Upper lobe of left lung (tissue), 4 donors: ENCODE results near the gene GOLGA6L22.
"Not testable (repeated sequence)": the region's sequence is repeated elsewhere in the genome, so short reads cannot be mapped to it uniquely, and the experiment has no call there.

Source experiments
- EP300 ChIP-seq, 4 donors: sonication (generic); formaldehyde crosslinking; IDR thresholded peaks; one replicate each; pipeline ENCODE4 v1.5.1; 2017; ENCODE audit warnings: antibody characterized with exemption in 4 of 4, control low read depth in 2 of 4
- POLR2A ChIP-seq, 4 donors: fragments of 450-650 bp; IDR thresholded peaks; one replicate each; pipeline ENCODE4 v1.5.1; 2016 to 2017; ENCODE audit warnings: antibody characterized with exemption in 4 of 4, mild to moderate bottlenecking in 2 of 4
- POLR2AphosphoS5 ChIP-seq, 2 donors: sonication (generic); formaldehyde crosslinking; IDR thresholded peaks; one replicate each; pipeline ENCODE4 v1.5.1; 2017; ENCODE audit warnings: antibody characterized with exemption in 2 of 2
- TF ChIP-seq, protein P1 (sequence below), 6 experiments: fragments of 450-650 bp in 4 of 6; fragments of 200-600 bp in 2 of 6; sonication (generic) in 2 of 6; IDR thresholded peaks; one replicate each; pipeline ENCODE4 v1.5.1; 2016 to 2019; ENCODE audit warnings: antibody characterized with exemption in 6 of 6

DNA sequence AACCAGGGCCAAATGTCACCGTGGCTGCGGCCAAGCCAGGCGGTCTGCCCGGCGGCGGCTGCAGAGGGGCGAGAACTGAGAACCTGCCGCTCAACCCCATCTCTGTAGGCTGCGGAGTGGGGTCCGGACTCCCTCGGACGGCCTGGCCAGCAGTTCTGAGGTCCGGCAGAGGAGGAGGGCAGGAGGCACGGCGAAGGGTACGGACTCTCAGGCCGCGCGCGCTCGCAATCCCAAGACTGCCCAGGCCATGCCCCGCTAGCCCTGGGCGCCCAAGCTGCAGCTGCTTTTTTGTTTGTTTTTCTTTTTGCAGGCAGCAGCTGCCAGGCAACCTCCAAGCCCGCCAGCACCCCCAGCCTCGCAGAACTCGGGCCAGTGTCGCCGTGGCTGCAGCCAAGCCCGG lies 40.5 kb upstream of the GOLGA6L22 start:
- TF ChIP-seq, protein P1, sequence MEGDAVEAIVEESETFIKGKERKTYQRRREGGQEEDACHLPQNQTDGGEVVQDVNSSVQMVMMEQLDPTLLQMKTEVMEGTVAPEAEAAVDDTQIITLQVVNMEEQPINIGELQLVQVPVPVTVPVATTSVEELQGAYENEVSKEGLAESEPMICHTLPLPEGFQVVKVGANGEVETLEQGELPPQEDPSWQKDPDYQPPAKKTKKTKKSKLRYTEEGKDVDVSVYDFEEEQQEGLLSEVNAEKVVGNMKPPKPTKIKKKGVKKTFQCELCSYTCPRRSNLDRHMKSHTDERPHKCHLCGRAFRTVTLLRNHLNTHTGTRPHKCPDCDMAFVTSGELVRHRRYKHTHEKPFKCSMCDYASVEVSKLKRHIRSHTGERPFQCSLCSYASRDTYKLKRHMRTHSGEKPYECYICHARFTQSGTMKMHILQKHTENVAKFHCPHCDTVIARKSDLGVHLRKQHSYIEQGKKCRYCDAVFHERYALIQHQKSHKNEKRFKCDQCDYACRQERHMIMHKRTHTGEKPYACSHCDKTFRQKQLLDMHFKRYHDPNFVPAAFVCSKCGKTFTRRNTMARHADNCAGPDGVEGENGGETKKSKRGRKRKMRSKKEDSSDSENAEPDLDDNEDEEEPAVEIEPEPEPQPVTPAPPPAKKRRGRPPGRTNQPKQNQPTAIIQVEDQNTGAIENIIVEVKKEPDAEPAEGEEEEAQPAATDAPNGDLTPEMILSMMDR (IDR thresholded peaks at IDR 0.05): not testable (repeated sequence)
- not testable (repeated sequence) for TF ChIP-seq POLR2A, POLR2AphosphoS5, EP300 (IDR thresholded peaks at IDR 0.05)
